GM19240 (cell line): ENCODE measurements around the gene ANKRD40CL.
"Not testable (repeated sequence)": the region's sequence is repeated elsewhere in the genome, so short reads cannot be mapped to it uniquely, and the experiment has no call there.

Experiments
- DNase-seq: peaks from one replicate; pipeline ENCODE4 v3.0.0; 2011; ENCODE audit warnings: low spot score; ENCODE audit not compliant: insufficient read length

ANKRD40CL gene, protein sequence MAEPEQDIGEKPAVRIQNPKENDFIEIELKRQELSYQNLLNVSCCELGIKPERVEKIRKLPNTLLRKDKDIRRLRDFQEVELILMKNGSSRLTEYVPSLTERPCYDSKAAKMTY

GRCh38 chr17:50767446-50767845 is at the start of gene ANKRD40CL:
ANKRD40CL (minus strand) TSS chr17:50767518; CDS start chr17:50766913, 605 bp downstream.
- no peak for DNase-seq

- DNase-seq, result no peak
These were observed 49.0 kb upstream of the ANKRD40CL start for GRCh38 chr17:50816271-50816670.

- DNase-seq, result no peak
These were observed 48.1 kb upstream of the ANKRD40CL start for GRCh38 chr17:50815400-50815799.

GRCh38 chr17:50813583-50813982 is 46.3 kb upstream of the ANKRD40CL start:
- no peak for DNase-seq

DNA sequence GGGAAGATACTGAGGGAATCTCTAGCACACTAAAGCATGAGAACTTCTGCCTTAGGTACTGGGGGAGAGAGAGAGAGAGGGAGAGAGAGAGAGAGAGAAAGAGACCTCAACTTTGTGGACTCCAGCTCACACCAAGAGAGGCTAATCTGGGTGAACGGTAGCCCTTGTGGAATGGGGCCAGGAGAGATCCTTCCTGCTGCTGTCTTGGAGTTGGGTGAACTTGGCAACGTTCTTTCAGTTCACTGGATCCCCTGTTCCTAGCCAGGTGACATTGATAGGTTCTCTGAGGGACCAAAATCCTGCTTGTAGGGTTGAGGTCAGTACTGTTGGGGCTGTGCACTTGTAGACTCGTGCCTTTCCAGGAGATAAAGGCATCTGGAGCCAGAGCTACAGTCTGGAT is 41.6 kb upstream of the ANKRD40CL start:
- DNase-seq, result no peak

DNA sequence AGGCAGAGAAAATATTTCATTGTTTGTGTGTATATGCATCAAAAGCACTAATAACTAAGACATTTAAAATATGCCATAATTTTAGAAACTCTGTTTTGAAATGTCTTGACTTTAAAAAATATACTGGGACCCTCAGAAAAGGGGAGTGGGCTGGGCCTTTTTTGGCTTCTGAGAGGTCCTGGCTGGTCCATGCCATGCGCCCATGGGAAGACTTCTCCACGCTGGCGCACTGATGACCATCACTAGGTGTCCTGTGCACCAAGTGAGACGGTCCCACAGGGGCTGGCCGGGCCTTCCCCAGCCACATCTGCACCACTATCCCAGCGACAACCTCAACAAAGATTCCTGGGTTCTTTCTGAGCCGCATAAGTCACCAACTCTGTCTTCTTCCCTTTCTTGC is 41.1 kb upstream of the ANKRD40CL start:
- DNase-seq, result no peak

- no peak for DNase-seq
These were observed 40.4 kb upstream of the ANKRD40CL start for GRCh38 chr17:50807675-50808074.

DNA sequence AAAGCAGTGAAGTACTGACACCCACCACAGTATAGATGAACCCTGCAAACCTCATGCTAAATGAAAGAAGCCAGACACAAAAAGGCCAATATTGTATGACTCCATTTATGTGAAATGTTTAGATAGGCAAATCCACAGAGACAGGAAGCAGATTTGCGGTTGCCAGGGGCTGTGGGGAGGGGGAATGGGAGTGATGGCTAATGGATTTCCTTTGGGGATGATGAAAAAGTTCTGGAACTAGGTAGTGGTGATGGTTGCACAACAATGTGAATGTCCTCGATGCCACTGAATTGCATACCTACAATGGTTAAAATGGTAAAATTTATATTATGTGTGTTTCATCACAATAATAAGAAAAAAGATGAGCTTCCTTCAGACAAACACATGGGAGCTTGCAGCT is 39.7 kb upstream of the ANKRD40CL start:
- DNase-seq, result no peak

- DNase-seq, result no peak
These were observed 38.9 kb upstream of the ANKRD40CL start for GRCh38 chr17:50806141-50806643.

DNA sequence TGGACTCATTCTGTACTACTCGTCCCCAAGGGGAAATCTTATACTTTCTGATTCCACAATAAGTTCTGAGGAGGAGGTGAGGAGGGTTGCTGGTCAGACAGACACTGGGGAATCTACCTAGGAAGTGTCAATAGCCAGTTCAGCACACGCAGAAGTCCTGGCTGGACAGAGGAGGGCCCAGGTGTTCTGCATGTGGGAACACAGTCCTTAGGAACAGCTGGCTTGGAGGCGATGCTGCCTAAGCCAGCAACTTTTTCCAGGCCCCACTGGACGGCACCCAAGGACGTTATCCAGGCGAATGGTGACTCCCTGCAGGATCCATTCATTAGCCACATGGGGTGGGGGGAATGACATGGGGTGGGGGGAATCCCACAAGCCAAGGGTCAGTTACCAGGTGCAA is 38.2 kb upstream of the ANKRD40CL start:
- no peak for DNase-seq

DNA sequence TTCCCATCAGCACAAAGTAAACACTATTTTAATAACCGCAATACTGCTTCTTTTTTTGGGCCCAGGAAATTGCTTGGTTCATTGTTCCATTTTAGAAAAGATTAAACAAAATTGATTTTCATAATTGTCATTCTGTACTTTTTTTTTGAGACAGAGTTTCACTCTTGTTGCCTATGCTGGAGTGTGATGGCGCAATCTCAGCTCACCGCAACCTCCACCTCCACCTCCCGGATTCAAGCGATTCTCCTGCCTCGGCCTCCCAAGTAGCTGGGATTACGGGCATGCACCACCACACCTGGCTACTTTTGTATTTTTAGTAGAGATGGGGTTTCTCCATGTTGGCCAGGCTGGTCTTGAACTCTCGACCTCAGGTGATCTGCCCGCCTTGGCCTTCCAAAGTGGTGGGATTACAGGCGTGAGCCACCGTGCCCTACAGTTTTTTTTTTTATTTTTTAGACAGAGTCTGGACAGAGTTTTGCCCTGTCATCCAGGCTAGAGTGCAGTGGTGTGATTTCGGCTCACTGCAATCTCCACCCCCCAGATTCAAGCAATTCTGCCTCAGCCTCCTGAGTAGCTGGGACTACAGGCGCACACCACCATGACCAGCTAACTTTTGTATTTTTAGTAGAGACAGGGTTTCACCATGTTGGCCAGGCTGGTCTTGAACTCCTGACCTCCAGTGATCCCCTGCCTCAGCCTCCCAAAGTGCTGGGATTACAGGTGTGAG is 37.6 kb upstream of the ANKRD40CL start:
- not testable (repeated sequence) for DNase-seq

DNA sequence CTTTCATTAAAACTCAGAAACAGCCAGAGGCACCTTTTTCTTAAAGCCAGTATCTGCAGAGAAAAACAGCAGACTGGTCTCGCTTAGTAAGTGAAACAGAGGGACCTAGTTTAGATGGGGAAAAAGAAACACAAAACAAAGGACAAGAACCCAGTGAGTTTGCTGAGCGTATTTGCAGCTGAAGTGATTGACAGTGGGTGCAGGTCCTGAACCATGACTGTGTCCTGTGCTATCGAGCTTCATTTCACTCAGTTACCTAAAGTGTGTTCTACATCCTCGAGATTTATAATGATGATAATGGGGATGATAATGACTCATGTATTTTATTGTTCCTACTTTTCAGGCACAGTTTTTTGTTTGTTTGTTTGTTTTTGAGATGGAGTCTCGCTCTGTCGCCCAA is 36.4 kb upstream of the ANKRD40CL start:
- DNase-seq, result no peak

- no peak for DNase-seq
These were observed 35.6 kb upstream of the ANKRD40CL start for GRCh38 chr17:50802609-50803571.

DNA sequence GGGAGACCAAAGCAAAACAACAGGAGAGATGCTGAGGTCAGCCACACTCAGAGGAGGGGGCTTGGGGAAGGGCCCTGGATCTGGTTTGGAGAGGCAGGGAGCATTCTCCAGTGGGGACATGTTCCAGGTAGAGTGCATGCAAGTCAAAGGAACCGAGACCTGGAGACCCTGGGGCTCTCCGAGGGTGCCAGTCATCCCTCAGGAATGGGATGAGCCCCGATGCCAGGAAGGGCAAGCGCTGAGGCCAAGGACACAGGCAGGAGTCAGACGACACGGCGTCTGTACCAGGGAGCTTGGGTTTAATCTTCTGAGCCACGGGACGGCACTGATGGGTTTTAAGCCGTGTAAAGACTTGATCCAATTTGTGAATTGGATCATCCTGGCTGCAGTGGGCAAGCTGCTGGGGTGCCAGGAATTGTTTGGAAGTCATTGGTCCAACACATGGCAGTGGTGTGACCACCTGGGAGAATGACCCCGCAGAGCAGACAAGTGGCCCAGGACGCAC is 32.9 kb upstream of the ANKRD40CL start:
- no peak for DNase-seq

GRCh38 chr17:50799582-50799981 is 32.3 kb upstream of the ANKRD40CL start:
- DNase-seq, result no peak

GRCh38 chr17:50798424-50799288 is 31.3 kb upstream of the ANKRD40CL start:
- DNase-seq, result no peak

DNA sequence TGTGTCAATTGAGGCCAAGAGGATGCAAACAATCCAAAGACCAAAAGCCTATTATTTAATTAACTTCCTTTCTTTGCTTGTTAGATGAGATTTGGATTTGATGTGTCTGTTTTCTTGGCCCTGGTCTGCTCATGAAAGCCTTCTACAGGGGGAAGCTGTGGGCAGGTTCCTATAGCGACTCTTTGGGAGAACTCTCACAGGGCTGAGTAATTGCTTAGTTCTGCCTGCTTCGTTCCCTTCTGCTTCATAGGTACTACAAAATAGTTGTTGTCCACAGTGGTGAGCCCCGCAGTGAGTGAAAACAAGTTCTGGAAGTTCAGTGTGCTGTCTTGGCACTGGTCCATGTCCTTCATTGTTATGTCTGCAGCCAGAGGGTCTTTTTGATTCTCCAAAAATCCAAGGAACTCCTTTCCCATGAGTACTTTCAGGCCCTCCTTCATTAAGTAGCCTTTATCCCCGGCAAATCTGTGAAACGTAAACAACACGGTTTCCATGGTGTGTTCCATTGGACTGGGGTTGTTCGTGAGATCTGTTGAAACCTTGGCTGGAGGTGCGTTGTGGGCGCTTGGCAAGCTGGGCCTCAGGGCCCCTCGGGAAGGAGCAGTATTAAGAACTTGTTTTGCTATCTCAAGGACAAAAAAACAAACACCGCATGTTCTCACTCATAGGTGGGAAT is 30.0 kb upstream of the ANKRD40CL start:
- no peak for DNase-seq

GRCh38 chr17:50794361-50794760 is 27.0 kb upstream of the ANKRD40CL start:
- no peak for DNase-seq

DNA sequence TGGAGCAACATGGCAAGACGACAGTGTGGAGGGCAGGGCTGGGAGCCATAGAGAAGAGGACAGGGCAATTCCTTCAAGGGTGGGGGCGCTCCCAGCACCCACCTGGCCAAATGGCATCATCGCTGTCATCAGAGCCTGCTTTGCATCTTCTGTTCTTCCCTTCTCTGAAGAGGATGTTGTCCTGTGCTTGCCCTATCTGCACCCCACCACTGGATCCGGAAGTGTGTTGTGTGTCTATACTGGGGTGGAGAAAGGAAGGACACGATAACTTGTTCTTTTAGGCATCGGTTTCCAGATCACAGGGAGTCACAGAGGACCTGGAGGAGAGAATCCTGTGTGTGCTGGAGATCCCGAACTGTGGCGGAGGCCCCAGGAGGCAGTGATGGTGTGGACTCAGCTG is 25.7 kb upstream of the ANKRD40CL start:
- DNase-seq, result no peak

- no peak for DNase-seq
These were observed 24.8 kb upstream of the ANKRD40CL start for GRCh38 chr17:50792132-50792531.
